GM12878 (cell line): Measurements from ENCODE around the gene SETBP1. TPM values are rescaled to one million over a fixed set of nuclear protein-coding genes. Genes with fewer than 3 reads are reported as not detected.

Experiments
- ATAC-seq: fragments of 200-7000 bp; cut with Tn5 transposase; 3 replicates; pipeline ENCODE4 v1.9.1; 2020; ENCODE audit warnings: mild to moderate bottlenecking, moderate library complexity
- BruUV-seq: library from RNA; stranded (reverse); fragments of 400-500 nt; replicated peaks from 2 replicates; lab custom pipeline; 2021; lab: Mats Ljungman, UMichigan
- CTCF ChIA-PET: fragments of 300-600 bp; sonication (Branson Sonifier 250); formaldehyde crosslinking; extraction: SDS; loops from one replicate; lab custom pipeline; 2021; ENCODE audit warnings: inconsistent platforms; lab: Yijun Ruan, JAX
- POLR2A ChIA-PET: fragments of 350-600 bp; formaldehyde crosslinking; extraction: SDS; loops from one replicate; lab custom pipeline; 2021; ENCODE audit warnings: inconsistent platforms; lab: Charles Lee
- RAD21 ChIA-PET: fragments of 300-600 bp; sonication (Branson Sonifier 250); formaldehyde crosslinking; loops from one replicate; lab custom pipeline; 2023; ENCODE audit warnings: antibody characterized with exemption; ENCODE audit not compliant: unreplicated experiment; lab: Charles Lee
- SMC1A ChIA-PET: fragments of 300-600 bp; sonication (Branson Sonifier 250); formaldehyde crosslinking; loops from one replicate; lab custom pipeline; 2023; ENCODE audit not compliant: unreplicated experiment, uncharacterized antibody; lab: Charles Lee
- DNase-seq: peaks from one replicate; pipeline ENCODE4 v3.0.0-alpha.2; 2011; ENCODE audit warnings: low read depth, low spot score
- FAIRE-seq: peaks from 3 replicates; lab custom pipeline; 2011; peaks lifted over from hg19 to GRCh38; lab: Jason Lieb, UNC
- H2AFZ ChIP-seq: 2 replicates; pipeline ENCODE4 v1.6.0; 2011; ENCODE audit warnings: low read depth, low read length, control low read depth; ENCODE audit not compliant: control insufficient read depth
- H3K27ac ChIP-seq: 2 replicates; pipeline ENCODE4 v1.5.1; 2011; ENCODE audit warnings: control low read depth; ENCODE audit not compliant: control insufficient read depth, insufficient read depth
- H3K27me3 ChIP-seq, 2 experiments: replicated peaks in 1 of 2; 2 replicates each; pipeline versions ENCODE4 v1.6.0 to v1.6.1; 2011; ENCODE audit warnings: low read length in 1 of 2; ENCODE audit not compliant: control insufficient read depth in 2 of 2, insufficient read depth in 2 of 2
- H3K36me3 ChIP-seq, 2 experiments: 2 replicates each; pipeline ENCODE4 v1.5.1; 2011; ENCODE audit warnings: low read length in 1 of 2; ENCODE audit not compliant: control insufficient read depth in 2 of 2, insufficient read depth in 2 of 2
- H3K4me1 ChIP-seq: 2 replicates; pipeline ENCODE4 v1.6.1; 2011; ENCODE audit warnings: mild to moderate bottlenecking, low read length, moderate library complexity, mixed read lengths; ENCODE audit not compliant: control insufficient read depth, insufficient read depth
- H3K4me2 ChIP-seq: 2 replicates; pipeline ENCODE4 v1.6.0; 2011; ENCODE audit warnings: control low read depth; ENCODE audit not compliant: control insufficient read depth, insufficient read depth
- H3K4me3 ChIP-seq: fragments of 200-600 bp; sonication (generic); 2 replicates; pipeline ENCODE4 v1.5.1; 2016
- H3K79me2 ChIP-seq: 2 replicates; pipeline ENCODE4 v1.6.0; 2011; ENCODE audit warnings: low read length; ENCODE audit not compliant: control insufficient read depth, insufficient read depth
- H3K9ac ChIP-seq: 2 replicates; pipeline ENCODE4 v1.8.0; 2011; ENCODE audit warnings: low read length, control low read depth, mixed read lengths; ENCODE audit not compliant: control insufficient read depth, insufficient read depth
- H3K9me3 ChIP-seq: replicated peaks from 3 replicates; pipeline ENCODE4 v1.5.1; 2011; ENCODE audit warnings: mild to moderate bottlenecking, low read length; ENCODE audit not compliant: control insufficient read depth, insufficient read depth
- H4K20me1 ChIP-seq: 2 replicates; pipeline ENCODE4 v1.6.0; 2011; ENCODE audit not compliant: control insufficient read depth, insufficient read depth
- ASH2L ChIP-seq: fragments of 300-600, 200-600 bp; sonication (generic); IDR thresholded peaks from 2 replicates; pipeline ENCODE4 v1.6.1; 2017; ENCODE audit warnings: low read depth, mild to moderate bottlenecking, borderline replicate concordance
- BHLHE40 ChIP-seq, 2 experiments: fragments of 450-650 bp in 1 of 2; IDR thresholded peaks; 2 replicates each; pipeline ENCODE4 v1.6.1; 2011 to 2017; ENCODE audit warnings: low read depth in 2 of 2, borderline replicate concordance in 1 of 2, improper control_type of control experiment in 1 of 2, low read length in 1 of 2, mild to moderate bottlenecking in 1 of 2
- CHD4 ChIP-seq: fragments of 200-600 bp; sonication (generic); IDR thresholded peaks from 2 replicates; pipeline ENCODE4 v1.6.1; 2016; ENCODE audit warnings: mild to moderate bottlenecking
- RB1 ChIP-seq: fragments of 450-650 bp; formaldehyde crosslinking; IDR thresholded peaks from 2 replicates; pipeline ENCODE4 v1.6.1; 2017; ENCODE audit warnings: mild to moderate bottlenecking, borderline replicate concordance
- TAF1 ChIP-seq: IDR thresholded peaks from 2 replicates; pipeline ENCODE4 v1.6.1; 2011; ENCODE audit warnings: mild to moderate bottlenecking, low read depth, low read length, borderline replicate concordance
- TARDBP ChIP-seq: IDR thresholded peaks from 2 replicates; pipeline ENCODE4 v1.6.1; 2016; ENCODE audit warnings: borderline replicate concordance
- WGBS: methylation state at CpG from one replicate; pipeline ENCODE4 v1.1.6; 2016; ENCODE audit warnings: low lambda C conversion rate; ENCODE audit not compliant: insufficient replicate concordance, insufficient coverage; ENCODE audit errors: missing lambda C conversion rate; 5-methylcytosine and 5-hydroxymethylcytosine counted together
- in situ Hi-C: fragments of 300-500 bp; cut with MboI; formaldehyde crosslinking; loops from 9 replicates; pipeline ENCODE4 v1.14.3; 2018; ENCODE audit warnings: mixed read lengths
- intact Hi-C: fragments of 100-400 bp; cut with micrococcal nuclease; formaldehyde crosslinking; loops from one replicate; pipeline ENCODE4 v1.14.2; 2022; ENCODE audit not compliant: unreplicated experiment
- polyA plus RNA-seq, 11 experiments: library from polyadenylated mRNA; depleted of rRNA in 4 of 11; unstranded in 6 of 11; stranded (reverse) in 5 of 11; fragments of >200 nt; fragmentation: Nextera tagmentation in 4 of 11; fragmentation: Illumina TruSeq in 1 of 11; extraction: Ambion mirVana in 4 of 11; extraction: Trizol in 1 of 11; gene quantifications; 1 replicate in 1 of 11; 2 replicates in 10 of 11; pipeline versions ENCODE4 v1.2.1 to v1.2.3, GENCODE V29; 2011 to 2016; ENCODE audit warnings: inconsistent platforms in 2 of 11, missing spikeins in 2 of 11, low read depth in 1 of 11
- total RNA-seq, 4 experiments: library from RNA; depleted of rRNA in 3 of 4; stranded (reverse); fragments of >200 nt in 3 of 4; fragmentation: Illumina TruSeq in 1 of 4; extraction: Trizol in 1 of 4; gene quantifications; 2 replicates each; pipeline versions ENCODE4 v1.2.1 to v1.2.3, GENCODE V29; 2013 to 2021
- TF ChIP-seq, protein P1 (sequence below): fragments of 450-650 bp; IDR thresholded peaks from 2 replicates; pipeline ENCODE4 v1.6.1; 2018; ENCODE audit warnings: mild to moderate bottlenecking, low read depth, moderate library complexity; ENCODE audit not compliant: partially characterized antibody
- TF ChIP-seq, protein P2 (sequence below): fragments of 450-650 bp; IDR thresholded peaks from 2 replicates; pipeline ENCODE4 v1.6.1; 2017; ENCODE audit warnings: antibody characterized with exemption, mild to moderate bottlenecking, moderate library complexity
- TF ChIP-seq, protein P3 (sequence below): IDR thresholded peaks from 2 replicates; pipeline ENCODE4 v1.6.1; 2011; ENCODE audit warnings: borderline replicate concordance, low read depth, mild to moderate bottlenecking, moderate library complexity, low read length; ENCODE audit not compliant: insufficient read depth, poor library complexity, severe bottlenecking
- TF ChIP-seq, protein P4 (sequence below): IDR thresholded peaks from 2 replicates; pipeline ENCODE4 v1.6.1; 2012; ENCODE audit warnings: low read length, inconsistent platforms

Gene SETBP1
- total and polyA plus RNA-seq, 10 of the 15 experiments (the other 5 are each of a cell fraction or from before 2014, with no cell fraction given), result 0.99 to 29.7 (median 8.3) TPM

DNA sequence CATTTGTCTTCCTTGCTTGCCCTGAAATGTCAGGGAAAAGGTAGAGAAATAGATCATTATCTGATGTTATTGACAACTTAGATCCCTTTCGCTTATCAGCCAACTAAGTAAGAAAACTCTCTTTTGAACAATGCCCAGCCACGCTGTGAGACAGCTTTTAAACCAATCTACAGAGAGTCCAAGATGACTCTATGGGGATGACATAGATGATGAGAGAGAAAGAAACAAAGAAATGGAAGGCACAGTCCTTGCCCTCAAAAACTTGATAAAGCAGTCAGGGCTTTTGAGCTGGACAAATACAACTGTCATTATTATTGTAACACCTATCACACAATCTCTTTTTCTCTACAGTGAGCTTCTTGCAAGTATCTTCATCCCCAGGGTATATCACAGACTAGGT lies 222.6 kb downstream of the SETBP1 start:
- no peaks in the 10 kb centered on the region for H4K20me1 ChIP-seq
- DNase-seq, result no peak
- intact Hi-C loops, result no loop called here
- H3K79me2 ChIP-seq, result no peaks in the 10 kb centered on the region
- peak; percentile 18 for FAIRE-seq
- POLR2A ChIA-PET, result interaction anchor here (1.0 kb wide), 1 partner anchor 37 kb away, joined by 3 read pairs; no protein-coding TSS in a partner anchor
- no peak overlapping the region for H2AFZ ChIP-seq
- in situ Hi-C loops, result no loop called here
- ATAC-seq, result no peak
- no peak overlapping the region for H3K4me3 ChIP-seq
- no peaks in the 10 kb centered on the region; the same call in 2 of the 3 replicates for H3K9me3 ChIP-seq
- no peak overlapping the region for H3K9ac ChIP-seq
- TF ChIP-seq, protein P1, sequence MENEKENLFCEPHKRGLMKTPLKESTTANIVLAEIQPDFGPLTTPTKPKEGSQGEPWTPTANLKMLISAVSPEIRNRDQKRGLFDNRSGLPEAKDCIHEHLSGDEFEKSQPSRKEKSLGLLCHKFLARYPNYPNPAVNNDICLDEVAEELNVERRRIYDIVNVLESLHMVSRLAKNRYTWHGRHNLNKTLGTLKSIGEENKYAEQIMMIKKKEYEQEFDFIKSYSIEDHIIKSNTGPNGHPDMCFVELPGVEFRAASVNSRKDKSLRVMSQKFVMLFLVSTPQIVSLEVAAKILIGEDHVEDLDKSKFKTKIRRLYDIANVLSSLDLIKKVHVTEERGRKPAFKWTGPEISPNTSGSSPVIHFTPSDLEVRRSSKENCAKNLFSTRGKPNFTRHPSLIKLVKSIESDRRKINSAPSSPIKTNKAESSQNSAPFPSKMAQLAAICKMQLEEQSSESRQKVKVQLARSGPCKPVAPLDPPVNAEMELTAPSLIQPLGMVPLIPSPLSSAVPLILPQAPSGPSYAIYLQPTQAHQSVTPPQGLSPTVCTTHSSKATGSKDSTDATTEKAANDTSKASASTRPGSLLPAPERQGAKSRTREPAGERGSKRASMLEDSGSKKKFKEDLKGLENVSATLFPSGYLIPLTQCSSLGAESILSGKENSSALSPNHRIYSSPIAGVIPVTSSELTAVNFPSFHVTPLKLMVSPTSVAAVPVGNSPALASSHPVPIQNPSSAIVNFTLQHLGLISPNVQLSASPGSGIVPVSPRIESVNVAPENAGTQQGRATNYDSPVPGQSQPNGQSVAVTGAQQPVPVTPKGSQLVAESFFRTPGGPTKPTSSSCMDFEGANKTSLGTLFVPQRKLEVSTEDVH, result no peak
- no peak for TF ChIP-seq CHD4
- TF ChIP-seq, protein P2, sequence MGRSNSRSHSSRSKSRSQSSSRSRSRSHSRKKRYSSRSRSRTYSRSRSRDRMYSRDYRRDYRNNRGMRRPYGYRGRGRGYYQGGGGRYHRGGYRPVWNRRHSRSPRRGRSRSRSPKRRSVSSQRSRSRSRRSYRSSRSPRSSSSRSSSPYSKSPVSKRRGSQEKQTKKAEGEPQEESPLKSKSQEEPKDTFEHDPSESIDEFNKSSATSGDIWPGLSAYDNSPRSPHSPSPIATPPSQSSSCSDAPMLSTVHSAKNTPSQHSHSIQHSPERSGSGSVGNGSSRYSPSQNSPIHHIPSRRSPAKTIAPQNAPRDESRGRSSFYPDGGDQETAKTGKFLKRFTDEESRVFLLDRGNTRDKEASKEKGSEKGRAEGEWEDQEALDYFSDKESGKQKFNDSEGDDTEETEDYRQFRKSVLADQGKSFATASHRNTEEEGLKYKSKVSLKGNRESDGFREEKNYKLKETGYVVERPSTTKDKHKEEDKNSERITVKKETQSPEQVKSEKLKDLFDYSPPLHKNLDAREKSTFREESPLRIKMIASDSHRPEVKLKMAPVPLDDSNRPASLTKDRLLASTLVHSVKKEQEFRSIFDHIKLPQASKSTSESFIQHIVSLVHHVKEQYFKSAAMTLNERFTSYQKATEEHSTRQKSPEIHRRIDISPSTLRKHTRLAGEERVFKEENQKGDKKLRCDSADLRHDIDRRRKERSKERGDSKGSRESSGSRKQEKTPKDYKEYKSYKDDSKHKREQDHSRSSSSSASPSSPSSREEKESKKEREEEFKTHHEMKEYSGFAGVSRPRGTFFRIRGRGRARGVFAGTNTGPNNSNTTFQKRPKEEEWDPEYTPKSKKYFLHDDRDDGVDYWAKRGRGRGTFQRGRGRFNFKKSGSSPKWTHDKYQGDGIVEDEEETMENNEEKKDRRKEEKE, result no peak
- TF ChIP-seq, protein P3, sequence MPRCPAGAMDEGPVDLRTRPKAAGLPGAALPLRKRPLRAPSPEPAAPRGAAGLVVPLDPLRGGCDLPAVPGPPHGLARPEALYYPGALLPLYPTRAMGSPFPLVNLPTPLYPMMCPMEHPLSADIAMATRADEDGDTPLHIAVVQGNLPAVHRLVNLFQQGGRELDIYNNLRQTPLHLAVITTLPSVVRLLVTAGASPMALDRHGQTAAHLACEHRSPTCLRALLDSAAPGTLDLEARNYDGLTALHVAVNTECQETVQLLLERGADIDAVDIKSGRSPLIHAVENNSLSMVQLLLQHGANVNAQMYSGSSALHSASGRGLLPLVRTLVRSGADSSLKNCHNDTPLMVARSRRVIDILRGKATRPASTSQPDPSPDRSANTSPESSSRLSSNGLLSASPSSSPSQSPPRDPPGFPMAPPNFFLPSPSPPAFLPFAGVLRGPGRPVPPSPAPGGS, result no peak
- TF ChIP-seq TARDBP, result no peak
- TF ChIP-seq TAF1, result no peak
- TF ChIP-seq ASH2L, result no peak
- TF ChIP-seq BHLHE40 (IDR thresholded peaks at IDR 0.05; ENCODE audit: borderline replicate concordance in 1 of 2, low read depth in 2 of 2, low read length in 1 of 2), result no peak
- TF ChIP-seq RB1, result no peak
- TF ChIP-seq, protein P4, sequence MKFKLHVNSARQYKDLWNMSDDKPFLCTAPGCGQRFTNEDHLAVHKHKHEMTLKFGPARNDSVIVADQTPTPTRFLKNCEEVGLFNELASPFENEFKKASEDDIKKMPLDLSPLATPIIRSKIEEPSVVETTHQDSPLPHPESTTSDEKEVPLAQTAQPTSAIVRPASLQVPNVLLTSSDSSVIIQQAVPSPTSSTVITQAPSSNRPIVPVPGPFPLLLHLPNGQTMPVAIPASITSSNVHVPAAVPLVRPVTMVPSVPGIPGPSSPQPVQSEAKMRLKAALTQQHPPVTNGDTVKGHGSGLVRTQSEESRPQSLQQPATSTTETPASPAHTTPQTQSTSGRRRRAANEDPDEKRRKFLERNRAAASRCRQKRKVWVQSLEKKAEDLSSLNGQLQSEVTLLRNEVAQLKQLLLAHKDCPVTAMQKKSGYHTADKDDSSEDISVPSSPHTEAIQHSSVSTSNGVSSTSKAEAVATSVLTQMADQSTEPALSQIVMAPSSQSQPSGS, result no peak
- H3K27me3 ChIP-seq, result no peaks in the 10 kb centered on the region
- no peaks in the 10 kb centered on the region for H3K4me1 ChIP-seq
- BruUV-seq, result no TSS peak
- H3K4me2 ChIP-seq, result no peak overlapping the region
- RAD21 ChIA-PET, result interaction anchor here (1.4 to 8.3 kb wide), 2 partner anchors 14 to 309 kb away, joined by 5 to 31 read pairs; no protein-coding TSS in a partner anchor
- WGBS, result 46% methylated on average over 2 of the region's 2 CpGs
- H3K27ac ChIP-seq, result no peak overlapping the region
- no peaks in the 10 kb centered on the region for H3K36me3 ChIP-seq
- CTCF ChIA-PET, result interaction anchor here (0.7 to 8.4 kb wide), 5 partner anchors 10 to 310 kb away, joined by 3 to 49 read pairs (median 3); no protein-coding TSS in a partner anchor
- SMC1A ChIA-PET, result interaction anchor here (0.7 to 7.6 kb wide), 12 partner anchors 8 to 203 kb away, joined by 3 to 57 read pairs (median 4); no protein-coding TSS in a partner anchor
